Measurements from ENCODE around the gene SARM1. TPM values are rescaled to one million over a fixed set of nuclear protein-coding genes. Genes with fewer than 3 reads are reported as not detected.

Gene SARM1
- total RNA-seq (2014; rRNA removed; shearing (Covaris generic)) = 10.8 and 13.0 TPM in 2 replicates

GRCh38 chr17:28371245-28372202 lies at the start of gene SARM1:
Gene SARM1 (plus strand): TSS chr17:28371694. CDS start chr17:28372033, 339 bp downstream.

DNA sequence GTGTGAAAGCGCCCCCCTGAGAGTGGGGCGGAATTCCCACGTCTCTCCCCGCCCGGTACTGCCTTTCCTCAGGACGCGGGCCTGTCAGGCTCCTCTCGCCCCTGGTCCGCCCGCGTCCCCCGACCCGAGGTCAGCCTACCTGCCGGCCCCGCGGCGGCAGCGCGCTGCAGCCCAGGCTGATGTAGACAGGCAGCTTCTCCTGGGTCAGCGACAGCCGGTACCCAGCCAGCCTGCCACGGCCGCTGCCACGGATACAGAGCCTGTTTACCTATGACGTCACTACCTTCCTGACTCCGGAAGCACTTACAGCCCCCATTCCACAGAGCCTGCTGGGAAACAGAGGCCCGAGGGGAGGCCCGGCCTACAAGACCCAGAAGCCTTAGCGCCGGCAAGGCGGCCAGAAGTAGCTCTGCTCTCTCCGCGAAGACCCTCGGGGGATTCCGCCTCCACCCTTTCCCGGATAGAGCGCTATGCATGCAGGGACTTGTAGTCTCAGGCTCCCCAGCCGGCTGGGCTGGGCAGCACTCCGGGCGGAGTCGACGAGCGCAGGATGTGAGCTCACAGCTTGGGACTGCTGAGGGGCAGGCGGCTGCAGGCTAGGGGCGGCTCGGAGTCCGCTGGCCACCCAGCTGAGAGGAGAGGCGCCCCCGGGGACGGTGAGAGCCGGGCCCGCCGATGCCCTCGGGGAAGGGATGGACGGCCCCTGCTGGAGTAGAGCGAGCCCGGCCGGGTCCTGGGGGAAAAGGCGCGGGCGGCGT lies 36.1 kb upstream of the SARM1 start, which contains the start of the genes IFT20 and TNFAIP1:
Gene IFT20 (minus strand): TSS at position 272 of the 758 bp plus-strand sequence. CDS start 3,487 bp downstream, outside the sequence.
Gene TNFAIP1 (plus strand): TSS at position 561 of the 758 bp plus-strand sequence. CDS start 3,761 bp downstream, outside the sequence.

GRCh38 chr17:28357061-28357900 lies 14.2 kb upstream of the SARM1 start, which contains the start of gene POLDIP2:
Gene POLDIP2 (minus strand): TSS chr17:28357527. CDS start chr17:28357448, 79 bp downstream.

DNA sequence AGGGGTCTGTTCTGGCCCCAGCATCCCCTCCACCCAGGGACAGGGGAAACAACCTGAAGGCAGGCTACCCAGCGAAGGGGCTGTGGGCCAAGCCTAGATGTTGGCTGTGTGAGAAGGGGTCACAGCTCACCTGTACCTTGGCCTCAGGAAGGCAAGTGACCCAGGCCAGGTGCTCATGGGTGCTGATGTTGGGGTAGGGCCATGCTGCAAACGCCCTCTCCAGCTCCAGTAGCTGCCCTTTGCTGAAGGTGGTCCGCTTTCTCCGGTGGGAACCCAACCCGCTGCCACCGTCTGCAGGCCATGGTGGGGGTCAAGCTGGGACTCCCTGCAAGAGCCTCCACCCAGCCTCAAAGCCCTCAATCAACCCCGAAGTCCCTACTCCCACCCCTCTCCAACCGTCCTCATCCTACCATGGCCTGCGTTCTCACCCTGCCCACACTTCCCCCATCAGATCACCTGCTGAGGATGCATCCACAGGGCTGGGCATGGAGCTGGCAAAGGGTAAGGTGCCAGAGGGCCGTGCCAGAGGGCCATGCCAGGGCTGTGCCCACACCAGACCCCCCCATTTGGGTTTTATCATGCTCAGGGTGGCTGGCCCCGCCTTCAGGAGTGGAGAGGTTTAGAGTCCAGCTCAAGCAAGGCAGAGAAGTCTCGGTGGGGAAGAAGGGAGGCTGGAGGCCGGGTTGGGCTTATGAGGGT lies 6.7 kb upstream of the SARM1 start, which contains the start of gene SEBOX:
Gene SEBOX (minus strand): TSS at position 535 of the 699 bp plus-strand sequence. CDS start 48 bp downstream, at position 487.

DNA sequence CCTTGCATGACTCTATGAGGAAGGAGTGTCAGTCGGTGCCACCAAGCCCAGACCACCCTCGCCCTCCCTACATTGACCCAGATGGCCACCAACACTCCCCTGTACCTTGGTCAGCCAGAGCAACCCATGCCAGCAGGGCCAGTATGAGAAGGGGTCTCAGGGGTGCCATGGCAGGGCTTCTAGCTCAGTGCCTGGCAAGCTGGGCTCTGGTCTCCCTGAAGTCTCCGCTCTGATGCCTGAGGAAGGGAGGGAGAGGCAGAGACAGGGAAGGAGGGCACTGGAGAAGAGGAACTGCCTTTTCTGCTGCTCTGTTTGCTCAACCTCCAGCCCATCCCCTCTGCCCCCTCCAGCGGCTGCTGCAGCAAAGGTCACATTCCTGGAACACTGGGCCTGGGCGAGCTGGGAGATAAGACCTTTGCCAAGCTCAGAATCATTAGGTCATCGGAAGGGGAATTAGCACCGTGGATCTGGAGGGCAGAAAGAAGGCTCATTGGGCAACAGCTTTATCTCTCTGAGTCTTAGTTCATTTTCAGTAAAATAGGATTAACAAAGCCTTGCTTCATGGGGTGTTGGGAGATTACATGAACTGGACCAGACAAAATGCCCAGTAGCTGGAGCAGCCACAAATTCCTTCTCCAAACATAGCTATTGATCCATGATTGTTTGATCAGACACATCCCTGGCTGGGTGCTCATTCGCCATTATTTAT lies 1.3 kb upstream of the SARM1 start, which contains the start of gene VTN:
Gene VTN (minus strand): TSS at position 273 of the 709 bp plus-strand sequence. CDS start 104 bp downstream, at position 169.

DNA sequence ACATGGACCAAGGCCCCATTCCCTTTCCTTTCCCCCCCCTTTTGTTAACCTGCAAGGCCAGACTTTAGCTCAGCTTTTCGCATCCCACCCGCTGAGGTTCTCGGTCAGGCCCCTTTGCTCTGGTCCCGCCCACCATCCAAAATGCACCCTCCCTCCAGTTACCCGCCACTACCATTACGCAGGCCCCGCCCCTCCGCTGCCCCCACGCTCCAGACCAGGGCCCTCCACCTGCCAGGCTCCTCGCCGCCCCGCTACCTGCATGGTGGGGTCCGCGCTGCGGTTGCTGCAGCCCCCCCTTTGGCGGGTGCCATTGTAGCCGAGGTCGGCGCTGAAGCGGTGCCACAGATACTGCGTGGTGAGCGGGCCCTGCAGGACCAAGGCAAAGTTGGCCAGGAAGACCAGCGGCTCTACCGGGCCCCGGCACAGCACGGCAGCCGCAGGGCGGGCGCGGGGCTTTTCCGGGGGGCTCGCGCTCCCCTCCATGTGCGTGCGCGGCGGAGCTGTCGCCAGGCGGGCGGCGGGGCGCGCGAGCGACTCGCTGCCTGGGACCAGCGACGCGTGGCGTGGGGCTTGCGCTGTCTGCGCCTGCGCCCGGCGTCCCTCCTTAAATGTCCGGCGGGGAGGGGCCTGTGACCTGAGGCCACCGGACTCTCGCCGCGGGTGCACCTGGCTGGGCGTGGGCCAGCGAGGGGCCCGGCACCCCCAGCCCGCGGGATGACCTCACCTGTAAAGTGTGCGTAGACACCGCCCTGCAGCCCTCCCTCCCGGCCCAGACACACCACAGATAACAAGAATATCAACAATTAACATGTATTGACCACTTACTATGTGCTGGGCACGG lies 34.4 kb downstream of the SARM1 start, which contains the start of gene SLC46A1:
Gene SLC46A1 (minus strand): TSS at position 581 of the 841 bp plus-strand sequence. CDS start 98 bp downstream, at position 483.

Other genes starting within 250 kb of the SARM1 start
- gene TMEM97, start 52.5 kb upstream of the SARM1 start, total RNA-seq (2014; rRNA removed; shearing (Covaris generic)) = 27.4 and 33.0 TPM in 2 replicates
- gene IFT20, start 36.2 kb upstream of the SARM1 start, total RNA-seq (2014; rRNA removed; shearing (Covaris generic)) = 48.9 and 57.9 TPM in 2 replicates
- 55.1 and 57.3 TPM in 2 replicates for gene TNFAIP1, start 35.9 kb upstream of the SARM1 start, total RNA-seq (2014; rRNA removed; shearing (Covaris generic))
- 156 and 173 TPM in 2 replicates for gene POLDIP2, start 14.2 kb upstream of the SARM1 start, total RNA-seq (2014; rRNA removed; shearing (Covaris generic))
- not detected in 2 replicates for gene SEBOX, start 6.5 kb upstream of the SARM1 start, total RNA-seq (2014; rRNA removed; shearing (Covaris generic))
- gene VTN, start 1.4 kb upstream of the SARM1 start, total RNA-seq (2014; rRNA removed; shearing (Covaris generic)) = 0.05 TPM in 1 of 2 replicates, not detected in the other
- 6.2 and 9.2 TPM in 2 replicates for gene SLC46A1, start 34.5 kb downstream of the SARM1 start, total RNA-seq (2014; rRNA removed; shearing (Covaris generic))
- not detected in 2 replicates for gene SLC13A2, start 102.0 kb downstream of the SARM1 start, total RNA-seq (2014; rRNA removed; shearing (Covaris generic))
- gene FOXN1, start 134.7 kb downstream of the SARM1 start, total RNA-seq (2014; rRNA removed; shearing (Covaris generic)) = 0.11 TPM in 1 of 2 replicates, not detected in the other
- gene UNC119, start 180.9 kb downstream of the SARM1 start, total RNA-seq (2014; rRNA removed; shearing (Covaris generic)) = 41.9 and 42.8 TPM in 2 replicates
- gene PIGS, start 199.8 kb downstream of the SARM1 start, total RNA-seq (2014; rRNA removed; shearing (Covaris generic)) = 64.5 and 79.7 TPM in 2 replicates
- 116 and 133 TPM in 2 replicates for gene ALDOC, start 205.2 kb downstream of the SARM1 start, total RNA-seq (2014; rRNA removed; shearing (Covaris generic))
- 97.4 and 108 TPM in 2 replicates for gene SPAG5, start 227.3 kb downstream of the SARM1 start, total RNA-seq (2014; rRNA removed; shearing (Covaris generic))
- gene RSKR, start 242.5 kb downstream of the SARM1 start, total RNA-seq (2014; rRNA removed; shearing (Covaris generic)) = 6.3 and 7.8 TPM in 2 replicates